Activated gamma-delta T cell treated with anti-CD3 and anti-CD28 coated beads, Interleukin-2, amount 50 U/mL, for 16 hours (primary cell): ENCODE data around the gene HMG20A.

Experiments
- DNase-seq: peaks from one replicate; pipeline ENCODE4 v3.0.0-alpha.2; 2020; ENCODE audit warnings: low read depth

HMG20A gene

DNA sequence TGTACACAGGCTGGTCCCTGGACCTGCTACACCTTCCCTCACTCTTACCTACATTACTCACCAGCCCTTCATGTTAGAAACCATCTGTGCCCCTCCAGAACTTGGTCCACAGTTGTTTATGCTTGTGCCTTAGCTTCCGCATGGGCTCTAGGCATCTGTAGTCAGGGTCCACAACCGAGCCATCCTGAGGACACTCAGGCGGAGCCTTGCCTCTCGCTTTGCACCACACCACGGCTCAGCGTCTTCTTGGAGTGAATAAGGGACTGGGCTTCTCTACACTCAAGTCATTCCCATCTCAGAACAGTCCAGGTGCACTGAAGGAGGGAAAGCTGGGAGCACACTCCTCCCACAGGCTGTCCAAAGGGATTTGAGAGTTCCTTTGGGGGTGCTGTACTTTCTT lies 97.8 kb downstream of the HMG20A start:
- no peak for DNase-seq

DNA sequence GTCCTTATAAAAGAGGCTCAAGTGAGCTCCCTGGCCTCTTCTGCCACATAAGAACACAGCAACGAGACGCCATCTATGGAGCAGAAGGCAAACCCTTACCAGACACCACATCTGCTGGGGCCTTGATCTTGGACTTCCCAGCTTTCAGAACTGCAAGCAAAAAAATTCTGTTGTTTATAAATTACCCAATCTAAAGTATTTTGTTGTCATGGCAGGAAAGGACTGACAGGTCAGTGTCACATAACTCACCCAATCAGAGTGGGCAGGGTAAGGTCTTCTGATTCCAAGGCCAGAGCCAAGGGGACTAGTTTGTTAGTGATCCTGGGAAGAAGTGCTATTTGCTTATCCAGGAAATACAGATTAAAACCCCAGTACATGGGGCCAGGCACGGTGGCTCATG lies 98.9 kb downstream of the HMG20A start:
- DNase-seq = no peak

DNA sequence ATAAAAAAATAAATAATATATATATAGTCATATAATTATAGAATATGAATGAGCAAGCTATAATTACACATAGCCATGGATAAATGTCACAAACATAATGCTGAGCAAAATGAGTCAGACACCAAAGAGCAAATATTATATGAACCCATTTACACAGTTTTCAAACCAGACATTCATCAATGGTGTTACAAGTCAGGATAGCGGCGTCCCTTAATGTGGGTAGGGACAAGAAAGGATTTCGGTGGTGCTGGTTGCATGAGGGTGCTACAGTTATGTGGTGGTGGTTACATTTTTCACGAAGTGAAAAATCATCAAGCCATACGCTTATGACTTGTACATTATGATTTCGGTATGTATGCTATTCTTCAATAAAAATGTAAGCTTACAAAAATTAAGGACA lies 100.5 kb downstream of the HMG20A start:
- DNase-seq = no peak

DNA sequence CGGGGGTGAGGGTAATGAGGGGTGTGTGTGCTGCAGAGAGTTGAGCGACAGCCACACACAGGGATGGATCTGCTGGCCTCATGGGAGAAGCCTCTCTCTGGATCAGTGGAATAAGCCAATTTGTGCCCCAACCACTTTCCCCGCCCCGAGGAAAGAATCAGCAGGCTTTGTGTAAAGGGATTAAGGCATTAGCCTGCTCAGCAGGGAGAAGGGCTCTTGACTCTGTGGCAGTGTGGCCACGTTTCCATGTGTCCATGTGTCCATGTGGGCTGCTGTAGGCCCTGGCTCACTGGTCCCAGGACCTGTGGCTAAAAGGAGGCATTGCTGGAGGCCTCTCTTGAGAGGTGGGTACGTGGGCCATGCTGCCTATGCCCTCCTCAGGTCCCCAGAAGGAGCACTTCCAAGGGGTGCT lies 104.7 kb downstream of the HMG20A start:
- no peak for DNase-seq

DNA sequence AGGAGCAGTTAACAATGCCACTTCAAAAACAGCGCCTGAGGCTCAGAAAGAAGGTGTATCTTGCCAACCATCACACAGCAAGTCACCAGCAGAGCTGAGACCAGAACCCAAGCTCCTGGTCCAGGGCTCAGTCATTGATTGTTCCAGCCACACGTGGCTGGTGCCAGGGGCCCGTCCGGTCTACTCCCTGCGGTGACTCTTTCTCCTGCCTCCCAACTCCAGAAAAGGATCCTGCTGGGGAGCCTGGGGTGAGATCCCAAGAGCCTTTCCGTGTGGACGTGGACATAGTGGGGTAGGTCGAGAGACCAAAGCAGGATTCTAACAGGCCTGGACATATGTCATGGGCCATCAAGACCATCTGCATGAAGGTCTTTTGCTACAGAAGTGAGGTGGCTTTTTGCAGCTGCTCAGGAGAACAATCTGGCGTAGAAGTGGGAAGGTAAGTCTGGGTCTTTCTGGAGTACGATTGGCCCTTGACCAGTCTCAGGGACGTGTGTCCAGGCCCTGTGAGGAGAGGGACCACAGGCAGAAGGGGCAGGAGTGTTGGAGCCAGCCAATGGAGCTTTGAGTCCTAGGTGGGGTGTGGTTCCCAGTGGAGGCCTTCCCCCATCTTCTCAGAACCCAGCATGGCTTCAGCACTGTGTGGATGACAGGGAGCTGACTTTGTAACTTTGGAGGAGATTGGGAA lies 105.4 kb downstream of the HMG20A start:
- no peak for DNase-seq

DNA sequence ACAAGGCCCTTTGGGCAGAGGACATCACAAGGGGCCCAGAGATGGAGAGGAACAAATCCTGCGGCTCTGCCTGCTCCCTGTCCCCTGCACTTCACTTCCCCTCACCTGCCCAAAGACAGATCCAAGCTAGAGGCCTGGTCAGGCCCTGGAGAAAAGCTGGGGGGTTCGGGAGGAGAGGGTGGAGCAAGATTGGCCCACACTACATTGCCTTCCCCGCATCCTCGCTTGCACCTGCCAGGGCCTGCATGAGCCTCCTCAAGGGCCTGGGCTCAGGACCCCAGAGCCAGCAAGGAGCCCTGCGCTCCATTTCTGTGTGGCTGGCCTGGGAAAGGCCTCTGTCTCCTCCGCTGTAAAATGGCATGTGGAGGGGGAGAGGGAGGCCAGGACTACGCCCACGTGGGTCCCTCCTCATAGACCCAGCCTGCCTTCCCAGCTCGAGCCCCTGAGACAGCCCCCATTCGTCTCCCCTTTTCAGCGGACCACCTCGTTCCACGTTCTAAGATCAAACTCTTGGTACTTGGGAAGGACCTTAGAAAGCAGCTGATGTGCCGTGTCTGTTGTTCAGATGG lies 106.0 kb downstream of the HMG20A start:
- no peak for DNase-seq

DNA sequence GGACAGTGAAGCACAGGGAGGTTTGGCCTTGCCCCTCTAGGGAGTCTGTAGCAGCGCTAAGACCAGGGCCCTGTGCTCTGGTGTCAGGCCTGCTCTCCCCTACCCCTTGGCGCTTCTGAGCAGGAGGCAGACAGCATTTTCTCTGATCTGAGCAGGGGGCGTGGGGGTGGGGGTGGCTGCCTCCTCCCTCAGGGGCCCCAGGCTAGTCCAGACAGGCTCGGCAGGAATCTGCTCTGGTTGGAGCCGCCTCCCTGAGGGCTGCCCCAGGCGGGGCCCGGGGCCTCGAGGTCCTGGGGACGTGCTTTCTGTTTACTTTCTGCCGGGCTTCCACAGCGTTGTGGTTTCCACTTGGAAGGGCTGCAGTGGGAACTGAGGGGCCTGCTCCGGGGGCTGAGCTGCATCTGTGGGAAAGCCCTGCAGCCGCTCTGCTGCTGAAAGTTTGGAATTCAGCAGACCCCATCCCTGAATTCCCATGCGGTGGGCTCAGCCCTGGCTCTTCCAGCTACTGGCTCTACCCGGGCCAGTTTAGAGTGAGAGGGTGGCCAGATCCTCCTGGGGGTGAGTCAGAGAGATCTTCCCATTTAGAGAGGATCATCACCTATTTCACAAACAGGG lies 106.6 kb downstream of the HMG20A start:
- no peak for DNase-seq

DNA sequence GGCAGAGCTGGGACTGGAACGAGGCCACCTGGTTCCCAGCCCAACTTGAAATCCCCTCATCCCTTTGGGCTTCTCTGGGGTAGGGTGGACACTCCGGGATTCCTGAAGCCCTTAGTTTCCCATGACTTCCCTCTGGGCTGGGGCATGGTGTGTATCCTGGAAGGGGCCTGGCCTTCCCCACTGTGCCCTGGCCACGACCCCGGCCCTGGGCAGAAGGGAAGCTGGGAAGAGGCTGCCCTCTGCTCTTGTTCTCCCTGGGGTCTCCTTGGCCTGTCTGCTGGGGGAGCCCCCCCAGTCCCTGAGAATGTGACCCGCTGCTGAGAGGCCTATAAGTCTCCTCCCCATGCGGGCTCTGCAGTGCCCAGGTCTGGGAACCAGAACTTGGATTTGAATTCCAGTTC lies 107.1 kb downstream of the HMG20A start:
- no peak for DNase-seq

DNA sequence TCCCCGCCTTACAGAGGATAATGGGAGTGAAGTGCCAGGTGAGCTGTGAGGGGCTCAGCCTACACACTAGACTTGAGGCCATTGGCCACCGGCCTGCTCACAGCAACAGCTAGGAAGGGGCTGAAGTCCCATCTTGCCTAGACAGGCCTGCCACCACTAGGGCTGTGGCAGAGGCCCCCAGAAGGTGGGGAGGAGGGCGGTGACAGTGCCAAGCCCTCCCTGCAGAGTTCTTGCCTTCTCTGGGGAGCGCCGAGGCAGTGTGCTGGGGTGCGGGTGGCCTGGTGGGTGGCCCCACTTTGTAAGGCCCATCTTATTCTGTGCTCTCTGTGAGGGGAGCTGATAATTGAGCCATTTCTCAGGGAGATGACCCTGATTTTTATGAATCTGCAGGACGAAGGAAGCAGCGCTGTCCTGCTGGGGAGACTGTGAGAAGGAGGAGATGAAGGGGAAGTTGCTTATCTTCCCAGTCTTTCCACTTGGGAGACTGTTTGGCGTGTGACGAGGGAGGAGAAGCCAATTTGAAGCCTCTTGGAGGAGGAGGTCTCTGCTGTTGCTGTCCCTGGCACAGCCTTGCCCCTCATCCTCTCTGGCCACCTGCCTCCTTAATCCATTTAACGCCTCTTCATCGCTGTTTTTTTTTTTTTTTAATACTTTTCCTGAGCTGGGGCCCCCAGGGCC lies 107.7 kb downstream of the HMG20A start:
- DNase-seq = no peak

DNA sequence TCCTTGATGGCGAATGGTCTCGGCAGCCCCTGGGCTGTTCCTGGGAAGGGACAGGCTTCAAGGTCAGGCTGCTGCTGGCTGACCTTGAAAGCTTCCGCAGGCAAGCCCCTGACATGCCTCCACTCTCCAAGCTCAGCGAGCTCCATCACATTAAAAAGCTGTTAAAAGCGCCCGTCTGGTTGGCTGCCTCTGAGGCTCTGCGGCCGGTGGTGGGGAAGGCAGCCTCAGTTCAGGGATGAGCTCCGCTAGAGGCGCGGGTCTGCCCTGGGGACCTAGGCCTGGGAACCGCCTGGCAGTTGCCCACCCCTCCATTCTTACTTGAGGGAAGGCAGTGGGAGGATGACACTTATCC lies 108.3 kb downstream of the HMG20A start:
- no peak for DNase-seq

DNA sequence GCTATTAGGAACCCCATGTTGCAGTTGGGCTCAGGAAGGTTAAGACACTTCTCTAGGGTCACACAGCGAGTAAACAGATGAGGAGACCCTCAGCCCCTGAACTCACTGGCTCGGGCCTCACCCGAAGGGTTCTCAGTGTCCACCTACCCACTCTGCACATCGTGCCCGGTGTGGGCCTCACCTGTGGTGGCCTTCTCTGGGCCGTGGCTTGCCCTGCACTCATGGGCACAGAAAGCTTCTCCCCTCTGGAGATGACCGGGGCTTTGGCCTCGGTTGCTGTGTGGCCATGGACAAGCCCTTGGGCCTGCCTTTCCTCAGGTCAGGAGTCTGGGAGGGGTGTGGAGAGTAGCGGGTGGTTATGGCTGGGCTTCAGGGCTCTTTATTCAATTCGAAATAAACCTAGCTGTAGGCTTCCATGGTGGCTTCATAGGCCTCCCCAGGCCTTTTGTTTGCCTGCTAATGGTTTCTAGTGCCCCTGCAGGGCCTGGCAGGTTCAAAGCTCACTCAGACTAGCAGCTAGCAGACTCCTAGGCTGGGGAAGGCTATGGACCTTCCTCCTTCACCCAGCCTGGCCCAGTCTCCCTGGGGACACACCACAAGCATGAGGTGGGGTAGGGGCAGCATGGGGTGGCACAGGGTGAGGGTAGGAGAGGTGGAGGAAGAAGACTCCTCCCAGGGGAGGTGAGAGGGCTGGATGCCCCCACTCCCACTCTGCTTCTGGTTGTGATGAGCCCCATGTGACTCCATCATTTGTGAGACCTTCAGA lies 108.9 kb downstream of the HMG20A start:
- DNase-seq = no peak

DNA sequence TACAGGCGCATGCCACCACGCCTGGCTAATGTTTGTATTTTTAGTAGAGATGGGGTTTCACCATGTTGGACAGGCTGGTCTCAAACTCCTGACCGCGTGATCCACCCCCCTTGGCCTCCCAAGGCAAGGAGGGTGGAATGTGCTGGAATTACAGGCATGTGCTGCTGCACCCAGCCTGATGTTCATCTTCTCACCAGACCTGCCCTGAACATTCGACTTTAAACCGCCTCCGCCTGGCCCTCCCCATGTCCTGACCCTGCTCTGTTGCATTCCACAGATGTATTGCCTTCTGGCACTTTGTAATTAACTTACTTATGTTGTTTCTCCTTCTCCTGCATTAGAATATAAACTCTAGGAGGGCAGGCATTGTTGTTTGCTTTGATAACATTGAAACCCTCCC lies 109.9 kb downstream of the HMG20A start:
- no peak for DNase-seq

DNA sequence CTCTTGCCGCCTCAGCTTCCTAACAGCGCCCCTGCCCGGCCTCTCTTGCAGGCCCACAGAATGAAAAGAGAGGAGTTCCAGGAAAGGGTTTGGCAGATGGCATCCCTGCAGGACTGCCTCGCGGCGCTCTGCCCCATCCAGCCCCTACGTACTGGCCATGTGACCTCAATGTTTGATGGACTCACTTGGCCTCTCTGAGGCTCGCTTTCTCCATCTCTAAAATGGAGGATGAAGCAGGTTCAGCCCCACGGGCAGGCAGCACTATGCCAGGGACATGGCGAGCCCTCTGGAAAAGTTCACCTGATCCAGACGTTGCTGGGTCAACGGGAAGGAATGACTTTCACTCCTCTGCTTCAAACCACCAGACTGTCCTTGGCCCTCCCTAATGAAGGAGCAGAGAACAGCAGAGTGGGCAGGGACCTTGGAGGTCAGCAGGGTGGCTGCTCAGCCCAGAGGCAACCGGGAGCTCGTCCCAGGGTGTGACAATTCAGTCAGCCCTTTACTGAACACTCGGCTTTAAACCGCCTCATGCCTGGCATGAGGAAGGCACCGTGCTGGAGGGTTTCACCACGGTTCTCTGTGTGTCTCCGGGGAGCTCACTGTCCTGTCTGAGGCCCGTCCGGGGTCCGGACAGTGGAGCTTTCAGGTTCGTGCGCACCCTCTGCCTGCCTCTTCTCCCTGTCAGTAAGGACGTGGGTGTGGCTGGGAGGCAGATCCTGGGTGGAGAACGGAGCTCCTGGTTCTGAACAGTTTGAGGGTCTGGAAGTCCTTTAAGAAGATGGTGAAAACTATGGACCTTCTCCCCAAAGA lies 110.7 kb downstream of the HMG20A start:
- no peak for DNase-seq

DNA sequence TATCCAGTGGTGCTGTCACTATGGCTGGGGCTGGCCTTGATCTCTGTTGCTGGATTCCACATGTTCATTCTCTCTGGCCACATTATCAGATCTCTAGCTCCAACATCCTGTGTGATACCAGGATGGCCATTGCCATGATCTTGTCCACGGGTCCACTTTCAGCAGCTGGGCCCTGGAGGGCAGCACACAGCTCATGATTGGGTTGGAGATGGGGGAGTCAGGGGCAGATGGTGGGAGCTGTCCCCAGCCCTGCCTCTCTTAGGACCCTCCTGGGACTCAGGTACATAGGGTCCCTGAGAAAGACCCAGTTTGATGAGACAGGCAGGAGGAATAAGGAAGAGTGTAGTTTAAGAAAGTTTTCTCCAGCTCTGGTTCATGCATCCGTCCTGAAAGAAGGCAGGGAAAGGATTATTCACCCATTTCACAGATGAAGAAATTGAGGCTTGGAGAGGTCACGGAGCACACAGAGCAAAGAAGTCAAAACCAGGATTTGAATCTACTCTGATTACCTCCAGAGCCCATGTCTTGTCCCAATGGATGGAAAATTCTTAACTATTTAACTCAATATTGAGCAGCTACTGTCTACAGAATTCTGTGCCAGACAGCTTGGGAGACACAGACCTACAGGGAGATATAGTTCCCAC lies 111.5 kb downstream of the HMG20A start:
- no peak for DNase-seq

DNA sequence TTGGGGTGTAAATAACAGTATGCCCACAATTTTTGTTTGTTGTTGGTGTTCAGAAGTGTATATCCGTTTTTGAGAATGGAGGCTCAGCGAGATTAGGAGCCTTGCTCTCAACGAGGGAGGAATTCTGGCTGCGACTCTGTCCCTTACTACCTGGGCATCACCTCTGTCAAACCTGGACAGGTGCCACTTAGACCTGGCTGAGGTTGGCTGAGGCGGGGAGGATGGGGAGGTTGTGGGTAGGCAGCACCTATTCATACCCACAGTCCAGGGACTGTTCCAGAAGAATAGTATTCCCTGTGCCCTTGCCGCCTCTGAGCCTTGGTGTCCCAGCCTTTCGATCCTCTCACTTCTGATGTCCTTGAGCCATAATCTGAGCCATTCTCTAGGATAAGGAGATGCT lies 112.2 kb downstream of the HMG20A start:
- DNase-seq = no peak

DNA sequence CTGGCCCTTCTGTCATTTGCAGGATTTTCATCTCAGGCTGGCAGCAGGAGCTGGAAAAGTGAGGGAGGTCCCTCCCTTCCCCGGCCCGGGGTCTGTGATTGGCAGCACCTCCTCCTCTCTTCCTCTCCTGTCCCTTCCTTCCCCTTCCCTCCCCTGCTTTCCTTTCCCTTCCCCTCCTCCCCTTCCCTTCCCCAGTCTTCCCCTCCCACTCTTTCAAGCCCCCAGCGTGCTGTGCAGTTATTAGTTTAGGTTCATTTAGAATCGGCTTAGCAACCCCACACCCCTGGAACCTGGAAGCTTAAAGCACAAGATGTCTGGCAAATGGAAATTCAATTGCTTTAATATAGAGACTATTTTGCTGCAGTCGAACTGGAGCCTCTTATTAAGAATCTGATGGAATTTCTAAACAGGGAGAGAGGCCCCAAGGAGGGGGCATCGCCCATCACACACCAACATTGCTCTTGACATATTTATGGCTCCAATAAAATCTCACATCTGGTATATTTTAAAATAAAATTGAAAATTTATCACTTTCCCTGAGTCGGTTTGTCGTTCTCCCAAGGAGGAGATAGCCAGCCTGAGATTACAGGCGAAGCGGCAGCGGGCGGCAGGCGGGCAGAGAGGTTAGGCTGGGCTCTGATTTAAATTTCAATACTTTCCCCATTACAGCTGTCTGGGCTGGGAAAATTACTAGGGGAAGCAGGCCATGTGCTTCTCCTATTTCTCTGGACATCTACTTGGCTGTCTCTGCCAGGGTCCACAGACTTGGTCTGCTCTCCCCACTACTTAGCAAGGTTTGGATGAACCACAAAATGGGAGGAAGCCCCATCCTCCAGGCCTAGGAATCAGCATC lies 113.1 kb downstream of the HMG20A start:
- DNase-seq = no peak
